Stomach (tissue), 9 donors: ENCODE results near the gene CXXC4. TPM values are rescaled to one million over a fixed set of nuclear protein-coding genes. Genes with fewer than 3 reads are reported as not detected.

Experiments used
- DNase-seq, 2 donors: peaks; one replicate each; pipeline versions ENCODE4 v3.0.0 to v3.0.0-alpha.2; 2013 to 2019
- H3K27ac ChIP-seq, 5 donors: fragments of 200-600 bp in 4 of 5; sonication (generic) in 4 of 5; one replicate each; pipeline ENCODE4 v1.5.1; 2013 to 2019; ENCODE audit warnings: mild to moderate bottlenecking in 1 of 5, moderate library complexity in 1 of 5
- H3K27me3 ChIP-seq, 3 donors: fragments of 200-600 bp; sonication (generic); one replicate each; pipeline ENCODE4 v1.5.1; 2017 to 2019; ENCODE audit warnings: mixed run types in 1 of 3
- H3K36me3 ChIP-seq, 4 donors: fragments of 200-600 bp; sonication (generic); 1 replicate in 3 of 4; 2 replicates in 1 of 4; pipeline ENCODE4 v1.5.1; 2016 to 2019
- H3K4me1 ChIP-seq, 4 donors: fragments of 200-600 bp; sonication (generic); one replicate each; pipeline ENCODE4 v1.5.1; 2016 to 2019
- H3K4me3 ChIP-seq, 4 donors: fragments of 200-600 bp; sonication (generic) in 3 of 4; one replicate each; pipeline ENCODE4 v1.5.1; 2016 to 2019; ENCODE audit warnings: mild to moderate bottlenecking in 1 of 4
- H3K9me3 ChIP-seq, 4 donors: fragments of 200-600 bp; sonication (generic); one replicate each; pipeline ENCODE4 v1.5.1; 2016 to 2019
- EP300 ChIP-seq: sonication (generic); formaldehyde crosslinking; IDR thresholded peaks from one replicate; pipeline ENCODE4 v1.6.1; 2017; ENCODE audit warnings: antibody characterized with exemption
- POLR2A ChIP-seq, 4 donors: fragments of 450-650 bp; IDR thresholded peaks; one replicate each; pipeline ENCODE4 v1.6.1; 2016; ENCODE audit warnings: antibody characterized with exemption in 4 of 4, control low read depth in 2 of 4, mild to moderate bottlenecking in 1 of 4, moderate library complexity in 1 of 4
- POLR2AphosphoS5 ChIP-seq, 3 donors: sonication (generic); formaldehyde crosslinking; IDR thresholded peaks; one replicate each; pipeline ENCODE4 v1.6.1; 2016; ENCODE audit warnings: antibody characterized with exemption in 3 of 3
- WGBS, 5 donors: extraction: QIAGEN DNeasy Blood & Tissue Kit in 3 of 5; methylation state at CpG; one replicate each; pipeline versions ENCODE4 v1.1.5 to v1.1.7; 2013 to 2018; 5-methylcytosine and 5-hydroxymethylcytosine counted together
- intact Hi-C: fragments of 100-400 bp; cut with DNase I; formaldehyde crosslinking; loops from one replicate; pipeline ENCODE4 v1.15.1; 2023; ENCODE audit warnings: low total_unique reads
- polyA plus RNA-seq, 3 donors: library from polyadenylated mRNA; stranded (reverse); fragments of 200-250 nt; gene quantifications; one replicate each; pipeline ENCODE4 v1.2.3, GENCODE V29; 2013
- total RNA-seq, 5 donors: library from RNA; depleted of rRNA; stranded (reverse); fragments of >200 nt; gene quantifications; one replicate each; pipeline versions ENCODE4 v1.1.0 to v1.2.3, GENCODE V29; 2014 to 2016
- TF ChIP-seq, protein P1 (sequence below), 7 experiments: fragments of 450-650 bp in 4 of 7; fragments of 200-600 bp in 3 of 7; sonication (generic) in 3 of 7; IDR thresholded peaks; one replicate each; pipeline ENCODE4 v1.5.1; 2016 to 2019; ENCODE audit warnings: antibody characterized with exemption in 7 of 7, control low read depth in 2 of 7, mild to moderate bottlenecking in 1 of 7
- donor health status: healthy with polysubstance abuse.
- donor health status: Bipolar disorder and iron deficiency.
- donor health status: healthy.

The CXXC4 gene
- total and polyA plus RNA-seq, 8 donors = 0.10 to 18.5 (median 1.4) TPM; not detected in 2

DNA sequence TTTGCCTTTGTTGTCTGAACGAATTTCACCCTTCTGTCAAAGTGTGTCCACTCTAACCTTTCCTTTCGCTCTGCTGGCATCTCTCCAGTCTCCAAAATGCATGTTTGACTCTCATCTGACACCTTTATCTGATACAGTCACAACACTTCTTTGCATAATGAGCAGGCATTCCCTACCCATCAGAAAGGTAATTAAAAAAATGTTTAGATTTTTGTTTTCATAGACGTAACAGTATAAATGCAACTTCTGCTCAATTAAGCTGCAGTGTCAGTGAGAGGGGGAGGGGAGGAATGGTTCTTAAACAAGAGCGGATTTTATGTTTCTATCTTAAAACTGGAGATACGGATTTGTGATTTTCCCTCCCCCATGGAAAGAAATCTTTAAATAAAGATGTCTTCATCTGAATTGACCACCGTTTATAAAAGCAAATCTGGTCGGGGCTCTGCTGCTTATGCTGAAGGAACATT, 70.2 kb downstream of the CXXC4 start:
- intact Hi-C loops = no loop called here
- no peaks in the 10 kb centered on the region for H3K36me3 ChIP-seq
- H3K4me1 ChIP-seq = peaks cover 0 to 13% (median 5%) of the 10 kb centered on the region in 4 donors
- DNase-seq = no peak
- 11 to 21% (median 18%) methylated on average over 7 of the region's 7 CpGs for WGBS, 5 donors
- TF ChIP-seq POLR2A (IDR thresholded peaks at IDR 0.05) = no peak
- no peak for TF ChIP-seq EP300
- no peak for TF ChIP-seq POLR2AphosphoS5 (IDR thresholded peaks at IDR 0.05)
- TF ChIP-seq, protein P1, sequence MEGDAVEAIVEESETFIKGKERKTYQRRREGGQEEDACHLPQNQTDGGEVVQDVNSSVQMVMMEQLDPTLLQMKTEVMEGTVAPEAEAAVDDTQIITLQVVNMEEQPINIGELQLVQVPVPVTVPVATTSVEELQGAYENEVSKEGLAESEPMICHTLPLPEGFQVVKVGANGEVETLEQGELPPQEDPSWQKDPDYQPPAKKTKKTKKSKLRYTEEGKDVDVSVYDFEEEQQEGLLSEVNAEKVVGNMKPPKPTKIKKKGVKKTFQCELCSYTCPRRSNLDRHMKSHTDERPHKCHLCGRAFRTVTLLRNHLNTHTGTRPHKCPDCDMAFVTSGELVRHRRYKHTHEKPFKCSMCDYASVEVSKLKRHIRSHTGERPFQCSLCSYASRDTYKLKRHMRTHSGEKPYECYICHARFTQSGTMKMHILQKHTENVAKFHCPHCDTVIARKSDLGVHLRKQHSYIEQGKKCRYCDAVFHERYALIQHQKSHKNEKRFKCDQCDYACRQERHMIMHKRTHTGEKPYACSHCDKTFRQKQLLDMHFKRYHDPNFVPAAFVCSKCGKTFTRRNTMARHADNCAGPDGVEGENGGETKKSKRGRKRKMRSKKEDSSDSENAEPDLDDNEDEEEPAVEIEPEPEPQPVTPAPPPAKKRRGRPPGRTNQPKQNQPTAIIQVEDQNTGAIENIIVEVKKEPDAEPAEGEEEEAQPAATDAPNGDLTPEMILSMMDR (IDR thresholded peaks at IDR 0.05) = no peak
- H3K27me3 ChIP-seq = no peaks in the 10 kb centered on the region
- H3K4me3 ChIP-seq = peak overlapping the region; percentile 33 to 37 (median 36)
- no peak overlapping the region for H3K27ac ChIP-seq
- peaks cover 0 to 10% (median 0%) of the 10 kb centered on the region in 4 donors for H3K9me3 ChIP-seq

GRCh38 chr4:104421566-104421965, 73.1 kb downstream of the CXXC4 start:
- Histone ChIP-seq H3K4me3 (no peak overlapping the region), H3K27ac (no peak overlapping the region), H3K36me3 (no peaks in the 10 kb centered on the region), H3K9me3 (no peaks in the 10 kb centered on the region), H3K4me1 (peaks cover 0 to 13% (median 5%) of the 10 kb centered on the region in 4 donors), H3K27me3 (no peaks in the 10 kb centered on the region)
- intact Hi-C loops = no loop called here
- no peak for DNase-seq
- 66 to 74% (median 71%) methylated on average over 2 of the region's 2 CpGs for WGBS, 5 donors
- no peak for TF ChIP-seq POLR2AphosphoS5 (IDR thresholded peaks at IDR 0.05)
- no peak for TF ChIP-seq POLR2A (IDR thresholded peaks at IDR 0.05)
- no peak for TF ChIP-seq EP300
- TF ChIP-seq, protein P1 (IDR thresholded peaks at IDR 0.05) = no peak

DNA sequence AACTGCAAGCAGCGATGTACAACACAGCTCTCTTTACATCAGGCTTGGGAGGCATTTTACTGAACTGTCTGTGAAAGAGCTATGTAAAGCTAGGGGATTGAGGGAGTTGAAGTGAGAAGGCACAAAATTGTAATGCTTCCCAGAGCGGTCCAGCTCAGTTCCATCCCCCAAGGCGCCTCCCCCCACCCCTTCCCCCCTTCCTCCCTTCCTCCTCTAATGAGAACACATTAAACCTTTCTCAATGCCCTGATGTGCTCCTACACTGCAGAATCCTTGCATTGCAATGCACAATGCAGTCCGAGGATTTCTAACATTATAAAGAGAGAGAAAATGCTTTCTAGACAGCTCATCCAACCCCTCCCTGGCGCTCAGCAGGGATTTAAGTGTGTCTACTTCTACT, 73.9 kb downstream of the CXXC4 start:
- peak in 1 of 2 donors; percentile 37 for DNase-seq
- no peaks in the 10 kb centered on the region for H3K27me3 ChIP-seq
- H3K36me3 ChIP-seq = no peaks in the 10 kb centered on the region
- no peaks in the 10 kb centered on the region for H3K9me3 ChIP-seq
- TF ChIP-seq, protein P1 (IDR thresholded peaks at IDR 0.05) = no peak
- TF ChIP-seq POLR2A (IDR thresholded peaks at IDR 0.05) (no peak), EP300 (no peak), POLR2AphosphoS5 (IDR thresholded peaks at IDR 0.05) (no peak)
- intact Hi-C loops = no loop called here
- no peak overlapping the region for H3K4me3 ChIP-seq
- WGBS, 5 donors = 33 to 55% (median 37%) methylated on average over 5 of the region's 5 CpGs
- H3K4me1 ChIP-seq = peaks cover 0 to 13% (median 5%) of the 10 kb centered on the region in 4 donors
- no peak overlapping the region for H3K27ac ChIP-seq
